DMS79 treated with DMSO at 0.1 percent for 48 hours (cell line): ENCODE results near the gene NPIPB8.
"Not testable (repeated sequence)": the region's sequence is repeated elsewhere in the genome, so short reads cannot be mapped to it uniquely, and the experiment has no call there.

Source experiments
- DNase-seq: peaks from one replicate; lab custom pipeline; 2025; lab: John Stamatoyannopoulos, UW

Gene NPIPB8

GRCh38 chr16:28637765-28638164, at the start of gene NPIPB8:
Gene NPIPB8, plus strand, starts transcription at chr16:28638065. Its CDS starts 296 bp downstream, at chr16:28638361.
- not testable (repeated sequence) for DNase-seq

GRCh38 chr16:28589069-28589468, 48.8 kb upstream of the NPIPB8 start:
- no peak for DNase-seq

DNA sequence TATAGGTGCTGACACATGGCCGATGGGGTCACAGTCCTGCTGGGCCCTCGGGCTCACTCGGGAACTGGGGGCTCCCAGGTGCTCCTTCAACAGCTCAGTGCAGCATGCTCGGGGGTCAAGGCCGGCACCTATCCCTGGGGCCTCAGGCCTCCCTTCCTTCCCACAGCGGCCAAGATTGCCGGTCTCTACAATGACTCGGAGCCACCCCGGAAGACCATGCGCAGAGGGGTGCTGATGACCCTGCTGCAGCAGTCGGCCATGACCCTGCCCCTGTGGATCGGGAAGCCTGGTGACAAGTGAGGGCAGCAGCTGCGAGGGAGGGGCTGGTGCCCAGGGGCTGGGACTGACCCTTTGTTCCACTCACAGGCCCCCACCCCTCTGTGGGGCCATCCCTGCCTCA, 47.9 kb upstream of the NPIPB8 start:
- no peak for DNase-seq

DNA sequence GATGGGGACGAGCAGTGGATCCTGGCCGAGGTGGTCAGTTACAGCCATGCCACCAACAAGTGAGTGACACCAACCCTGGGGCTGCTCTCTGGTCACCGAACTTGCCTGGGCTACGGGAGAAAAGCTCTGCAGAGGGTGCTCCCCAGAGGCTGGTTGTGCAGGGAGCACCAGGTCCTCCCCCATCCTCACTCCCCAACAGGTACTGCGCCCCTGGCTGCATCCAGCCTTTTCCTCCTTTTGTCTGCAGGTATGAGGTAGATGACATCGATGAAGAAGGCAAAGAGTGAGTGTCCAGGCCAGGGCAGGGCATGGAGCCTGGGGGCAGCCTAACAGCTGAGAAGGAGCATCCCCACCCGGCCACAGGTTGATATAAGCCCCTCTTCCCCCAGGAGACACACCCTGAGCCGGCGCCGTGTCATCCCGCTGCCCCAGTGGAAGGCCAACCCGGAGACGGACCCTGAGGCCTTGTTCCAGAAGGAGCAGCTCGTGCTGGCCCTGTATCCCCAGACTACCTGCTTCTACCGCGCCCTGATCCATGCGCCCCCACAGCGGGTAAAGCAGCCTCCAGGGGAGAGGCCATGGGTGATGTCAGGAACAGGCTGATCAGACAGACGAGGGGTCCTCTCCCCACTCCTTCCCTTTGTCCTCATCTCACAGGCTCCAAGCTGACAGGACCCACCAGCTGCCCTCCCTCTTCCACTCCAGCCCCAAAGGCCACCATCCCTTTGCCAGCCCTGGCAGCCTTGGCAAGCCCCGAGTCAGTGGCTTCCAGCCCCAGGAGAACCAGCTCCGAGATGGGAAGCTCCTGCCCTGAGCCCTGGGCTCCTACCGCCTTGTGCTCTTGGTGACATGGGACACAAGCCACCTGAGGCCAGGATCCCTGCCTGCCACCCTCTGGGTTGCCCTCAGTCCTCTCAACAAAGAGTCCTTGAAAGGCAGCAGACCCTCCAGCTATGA, 47.2 kb upstream of the NPIPB8 start:
- DNase-seq = no peak

GRCh38 chr16:28591355-28591754, 46.5 kb upstream of the NPIPB8 start:
- no peak for DNase-seq

DNA sequence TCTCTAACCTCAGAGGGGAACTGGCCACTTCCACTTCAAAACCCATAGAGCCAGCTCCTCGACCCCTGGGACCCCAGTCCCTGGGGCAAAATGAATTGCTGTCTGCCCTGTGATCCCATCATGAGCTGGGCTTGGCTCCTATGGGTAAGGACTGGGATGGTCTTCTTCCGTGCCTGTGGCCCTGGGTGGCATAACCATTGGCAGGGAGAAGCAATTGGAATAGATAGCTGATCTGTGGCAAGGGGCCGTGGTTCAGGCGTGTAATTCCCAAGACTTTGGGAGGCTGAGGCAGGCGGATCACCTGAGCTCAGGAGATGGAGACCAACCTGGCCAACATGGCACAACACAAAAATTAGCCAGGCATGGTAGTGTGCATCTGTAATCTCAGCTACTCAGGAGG, 45.4 kb upstream of the NPIPB8 start:
- no peak for DNase-seq

DNA sequence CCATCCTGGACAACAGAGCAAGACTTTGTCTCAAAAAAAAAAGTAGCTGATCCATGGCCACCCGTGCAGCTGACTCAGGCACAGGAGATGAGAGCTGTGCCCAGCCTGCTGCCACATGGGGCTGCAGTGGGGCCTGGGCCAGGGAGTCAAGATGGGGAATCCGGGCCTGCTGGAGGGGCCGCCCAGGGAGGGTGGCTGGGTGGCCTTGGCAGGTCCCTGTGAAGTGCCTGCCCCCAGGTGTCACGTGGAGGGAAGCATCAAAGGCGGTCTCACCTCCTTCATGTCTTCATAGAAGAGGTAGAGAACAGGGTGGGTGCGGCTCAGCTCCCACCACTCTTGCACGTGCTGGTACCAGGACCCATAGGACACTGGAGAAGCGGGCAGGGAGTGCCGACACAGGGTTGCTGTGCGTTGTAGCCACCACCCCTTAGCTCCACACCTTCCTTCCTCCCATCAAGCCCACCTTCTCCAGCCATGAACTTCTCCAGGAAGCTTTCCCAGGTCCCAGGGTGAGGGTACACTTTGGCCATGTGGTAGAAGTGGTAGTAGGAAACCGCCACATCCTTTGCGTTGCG, 44.8 kb upstream of the NPIPB8 start:
- DNase-seq = no peak

- DNase-seq = not testable (repeated sequence)
Observed at GRCh38 chr16:28595451-28595850, 42.4 kb upstream of the NPIPB8 start.

- DNase-seq = no peak
Observed at GRCh38 chr16:28596115-28596630, 41.7 kb upstream of the NPIPB8 start.

DNA sequence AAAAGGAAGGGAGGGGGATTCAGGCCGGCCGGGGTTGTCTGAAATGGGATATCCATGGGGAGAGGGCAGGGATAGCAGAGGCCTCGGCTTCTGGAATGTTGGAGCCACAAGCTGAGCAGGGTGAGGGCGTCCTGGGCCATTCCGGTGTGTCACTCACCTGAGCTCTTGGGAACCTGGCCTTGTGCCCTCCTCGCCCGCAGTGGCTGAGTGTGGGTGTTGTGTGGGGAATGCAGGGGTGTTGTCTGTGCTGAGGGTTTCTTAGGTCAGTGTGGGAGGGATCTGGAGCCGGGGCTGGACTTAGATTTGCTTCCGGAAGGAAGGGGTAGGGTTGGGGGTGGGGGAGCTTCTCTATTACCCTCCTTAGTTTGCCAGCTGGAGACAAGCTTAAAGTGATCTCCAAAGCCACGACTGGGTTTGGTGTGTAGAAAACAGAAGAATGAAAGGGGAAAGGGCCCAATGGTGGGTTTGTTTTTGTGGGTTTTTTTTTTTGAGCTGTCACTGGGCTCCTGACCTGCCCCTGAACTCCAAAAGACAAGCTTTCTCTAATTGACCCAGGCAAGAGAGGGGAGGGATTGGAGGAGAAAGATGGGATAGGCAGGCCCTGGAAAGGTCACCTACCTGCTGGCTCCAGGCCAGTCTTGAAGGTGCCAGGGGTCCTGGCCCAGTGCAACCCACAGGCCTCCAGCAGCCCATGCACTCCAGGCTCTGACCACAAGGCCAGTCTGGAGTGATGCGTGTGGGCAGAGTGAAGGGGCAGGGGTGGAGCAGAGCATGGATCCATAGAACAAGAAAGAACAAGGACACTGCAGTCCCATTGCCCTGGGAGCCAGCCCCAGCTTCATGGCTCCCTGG, 40.8 kb upstream of the NPIPB8 start, which contains the start of gene SULT1A2:
SULT1A2 (minus strand) TSS at position 211 of the 852 bp plus-strand sequence. CDS start 1,120 bp downstream, outside the sequence.
- DNase-seq = no peak

GRCh38 chr16:28597692-28598261, 40.1 kb upstream of the NPIPB8 start:
- DNase-seq = no peak

DNA sequence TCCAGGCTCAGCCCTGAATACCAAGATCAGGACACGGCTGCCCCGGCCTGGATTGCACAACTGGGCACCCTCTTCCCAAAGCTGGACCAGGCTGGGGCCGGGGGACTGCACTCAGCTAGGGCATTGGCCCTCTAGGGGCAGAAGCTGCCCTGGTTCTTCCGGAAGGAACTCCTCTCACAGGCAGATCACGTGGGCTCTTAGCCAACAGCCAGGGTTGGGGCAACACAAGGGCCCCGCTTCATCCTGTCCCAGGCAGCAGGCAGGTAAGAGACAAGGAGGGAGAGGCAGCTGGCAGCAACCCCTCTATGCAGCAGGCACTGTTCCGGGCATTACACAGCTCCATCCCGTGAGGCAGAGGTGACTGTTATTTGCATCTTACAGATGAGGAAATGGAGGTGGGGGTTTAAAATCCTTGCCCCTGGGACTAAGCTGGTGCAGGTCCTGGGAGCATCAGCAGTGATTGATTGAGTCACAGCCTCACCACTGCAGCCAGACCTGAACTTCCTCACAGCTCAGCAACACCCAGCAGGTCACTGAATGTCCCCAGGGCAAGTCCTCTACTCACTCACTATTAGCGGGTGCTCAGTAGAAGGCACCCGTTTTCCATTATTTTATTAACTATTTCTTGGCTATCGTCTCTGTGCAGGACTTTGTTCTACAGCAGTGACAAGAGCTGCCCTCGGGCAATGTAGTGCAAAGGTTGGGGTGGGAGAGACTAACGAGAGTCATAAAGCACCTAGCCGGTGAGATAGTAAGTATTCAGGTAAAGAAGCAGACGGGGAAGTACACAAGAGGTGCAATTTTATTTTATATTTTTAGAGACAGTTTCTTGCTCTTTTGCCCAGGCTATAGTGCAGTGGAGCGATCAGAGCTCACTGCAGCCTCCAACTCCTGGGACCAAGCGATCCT, 38.2 kb upstream of the NPIPB8 start:
- not testable (repeated sequence) for DNase-seq

GRCh38 chr16:28600965-28601364, 36.9 kb upstream of the NPIPB8 start:
- not testable (repeated sequence) for DNase-seq

- not testable (repeated sequence) for DNase-seq
Observed at GRCh38 chr16:28601589-28601988, 36.3 kb upstream of the NPIPB8 start.

- DNase-seq = not testable (repeated sequence)
Observed at GRCh38 chr16:28602062-28602461, 35.8 kb upstream of the NPIPB8 start.

DNA sequence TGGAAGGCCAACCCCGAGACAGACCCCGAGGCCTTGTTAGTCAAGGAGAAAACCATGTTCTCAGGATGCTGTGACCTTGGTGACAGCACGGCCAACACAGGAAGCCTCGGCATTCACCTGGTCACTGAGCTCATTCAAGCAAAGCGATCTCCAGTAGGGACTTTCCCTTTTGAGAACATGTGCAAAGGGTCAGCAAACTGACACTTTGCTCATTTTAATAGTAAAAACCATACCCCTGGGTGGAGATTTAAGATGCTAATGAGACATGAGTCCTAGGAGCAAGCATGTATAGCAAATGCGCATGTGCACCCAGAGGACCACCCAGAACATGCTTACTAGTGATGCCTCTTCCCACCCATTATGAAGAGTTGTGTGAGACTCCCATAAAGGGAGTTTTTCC, 35.3 kb upstream of the NPIPB8 start:
- DNase-seq = no peak

- DNase-seq = no peak
Observed at GRCh38 chr16:28603381-28604185, 34.3 kb upstream of the NPIPB8 start.

- DNase-seq = no peak
Observed at GRCh38 chr16:28604186-28604565, 33.7 kb upstream of the NPIPB8 start.

- no peak for DNase-seq
Observed at GRCh38 chr16:28606291-28607115, 31.4 kb upstream of the NPIPB8 start.
